ENCODE results near the gene MEIOSIN.
"Not testable (repeated sequence)": the region's sequence is repeated elsewhere in the genome, so short reads cannot be mapped to it uniquely, and the experiment has no call there.

MEIOSIN gene

DNA sequence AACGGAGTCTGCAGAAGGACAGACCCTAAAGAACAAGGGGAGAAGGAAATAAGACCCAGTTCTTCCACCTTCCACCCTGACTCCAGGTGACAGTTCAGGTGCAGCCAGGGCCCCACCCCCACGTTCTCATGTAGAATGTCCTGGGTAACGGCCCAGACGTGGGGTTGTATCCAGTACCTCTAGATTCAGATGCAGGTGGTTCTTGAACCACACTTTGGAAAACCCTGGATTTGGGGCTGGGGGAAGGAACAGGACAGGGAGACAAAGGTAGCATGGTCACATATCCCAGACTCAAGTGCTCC is 46.9 kb downstream of the MEIOSIN start:
- DNase-seq = no peak

DNA sequence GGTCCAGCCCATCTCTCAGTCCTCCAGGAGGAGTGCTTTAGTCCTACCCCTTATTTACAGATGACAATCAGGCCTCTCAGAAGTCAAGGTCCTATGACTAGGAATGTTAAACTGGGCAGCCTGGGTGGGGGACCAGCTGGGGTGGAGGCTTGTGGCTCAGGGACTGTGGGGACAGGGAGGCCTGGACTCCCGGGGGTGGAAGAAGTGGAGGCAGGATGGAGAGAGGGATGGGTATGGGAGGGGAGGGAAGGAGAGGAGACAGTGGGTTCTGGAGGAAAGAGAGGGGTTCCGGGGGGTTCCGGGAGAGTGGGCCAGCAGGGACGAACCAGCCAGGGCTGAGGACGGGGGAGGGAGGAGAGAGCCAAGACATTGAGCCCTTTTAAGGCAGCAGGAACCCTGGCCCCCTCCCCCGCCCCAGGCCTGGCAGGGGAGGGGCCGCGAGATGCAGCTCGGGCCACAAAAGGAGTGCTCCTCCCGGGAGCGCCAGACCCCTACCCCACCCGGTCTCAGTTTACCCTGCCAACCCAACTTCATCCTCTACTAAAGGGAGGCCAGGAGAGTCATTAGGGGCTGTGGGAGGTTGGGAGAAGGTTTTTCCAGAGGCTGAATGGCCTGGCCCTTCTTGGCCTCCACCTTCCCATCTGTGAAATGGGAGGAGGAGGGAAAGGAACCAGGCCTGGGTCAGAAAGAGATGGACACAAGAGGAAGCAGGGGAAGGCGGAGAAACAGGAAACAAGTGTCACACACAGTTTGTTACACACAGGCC is 47.4 kb downstream of the MEIOSIN start:
- DNase-seq = no peak

DNA sequence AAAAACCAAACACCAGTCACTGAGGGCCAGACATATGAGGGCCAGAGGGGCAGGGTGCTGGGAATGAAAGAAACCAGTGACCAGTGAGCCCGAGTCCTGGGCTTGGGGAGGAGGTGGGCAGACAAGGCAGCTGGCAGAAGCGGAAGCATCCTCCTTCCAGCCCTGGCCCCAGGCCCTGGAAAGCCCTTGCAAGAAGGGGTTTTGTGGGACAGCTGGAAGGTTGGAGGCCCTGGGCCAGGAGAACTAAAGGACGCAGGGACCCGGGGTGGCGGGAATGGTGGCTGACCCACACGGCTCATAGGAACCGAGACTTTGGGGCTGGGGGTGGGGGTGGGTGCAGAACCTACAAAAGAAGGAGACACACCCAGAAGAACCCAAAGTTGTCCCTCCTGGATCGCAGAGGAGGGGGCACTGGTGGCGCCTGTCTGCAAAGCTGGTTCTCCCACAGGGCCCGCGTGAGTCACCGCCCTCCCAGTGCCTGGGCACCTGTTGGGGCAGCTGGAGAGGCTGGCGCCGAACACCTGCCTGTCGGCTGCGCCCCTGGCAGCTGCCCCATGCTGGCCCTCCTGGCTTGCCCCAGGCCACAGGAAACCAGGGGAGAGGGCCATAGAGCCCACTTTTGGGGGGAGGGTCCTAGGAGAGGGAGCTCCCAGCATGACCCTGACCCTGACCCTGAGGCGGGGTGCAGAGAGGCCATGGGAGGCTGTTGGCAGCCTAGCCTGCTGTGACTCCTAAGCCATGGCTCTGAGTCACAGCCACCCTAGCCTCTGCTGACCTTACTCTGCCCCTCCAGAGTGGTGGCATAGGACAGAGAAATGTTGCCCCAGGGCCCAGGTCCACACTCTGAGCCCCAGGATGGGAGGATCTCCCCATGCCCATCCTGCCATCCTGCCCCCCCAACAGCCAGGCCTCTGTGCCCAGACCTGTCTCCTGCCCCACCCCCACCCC is 48.2 kb downstream of the MEIOSIN start:
- peak; percentile 75 for DNase-seq

DNA sequence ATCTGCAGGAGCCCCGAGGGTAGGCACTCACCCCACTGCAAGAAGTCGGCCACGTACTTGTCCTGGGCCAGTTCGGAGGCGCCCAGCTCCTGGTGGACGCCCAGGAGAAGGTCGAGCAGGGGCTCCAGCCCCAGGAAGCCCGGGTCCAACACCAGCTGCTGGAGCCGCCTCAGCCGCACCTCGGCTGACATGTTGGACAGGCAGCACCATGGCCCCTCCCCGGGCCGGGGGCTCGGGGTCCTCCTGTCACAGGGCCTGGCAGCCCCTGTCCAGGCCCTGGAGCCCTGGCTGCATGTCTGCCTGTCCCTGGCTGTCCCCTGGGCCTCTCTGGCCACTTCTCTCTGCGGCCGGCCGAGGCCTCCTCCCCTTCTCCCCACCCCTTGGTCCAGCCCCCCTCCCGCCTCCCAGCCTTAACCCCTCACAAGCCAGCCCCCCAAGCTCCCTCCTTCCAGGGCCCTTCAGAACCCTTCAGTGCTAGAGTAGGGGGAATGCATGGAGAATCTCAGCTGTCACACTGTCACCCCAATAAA is 49.0 kb downstream of the MEIOSIN start, which contains the start of gene DMPK:
TSS of gene DMPK (minus strand) at position 329 of the 530 bp plus-strand sequence. CDS start at position 191, 138 bp downstream.
- DNase-seq = peak; percentile 74

DNA sequence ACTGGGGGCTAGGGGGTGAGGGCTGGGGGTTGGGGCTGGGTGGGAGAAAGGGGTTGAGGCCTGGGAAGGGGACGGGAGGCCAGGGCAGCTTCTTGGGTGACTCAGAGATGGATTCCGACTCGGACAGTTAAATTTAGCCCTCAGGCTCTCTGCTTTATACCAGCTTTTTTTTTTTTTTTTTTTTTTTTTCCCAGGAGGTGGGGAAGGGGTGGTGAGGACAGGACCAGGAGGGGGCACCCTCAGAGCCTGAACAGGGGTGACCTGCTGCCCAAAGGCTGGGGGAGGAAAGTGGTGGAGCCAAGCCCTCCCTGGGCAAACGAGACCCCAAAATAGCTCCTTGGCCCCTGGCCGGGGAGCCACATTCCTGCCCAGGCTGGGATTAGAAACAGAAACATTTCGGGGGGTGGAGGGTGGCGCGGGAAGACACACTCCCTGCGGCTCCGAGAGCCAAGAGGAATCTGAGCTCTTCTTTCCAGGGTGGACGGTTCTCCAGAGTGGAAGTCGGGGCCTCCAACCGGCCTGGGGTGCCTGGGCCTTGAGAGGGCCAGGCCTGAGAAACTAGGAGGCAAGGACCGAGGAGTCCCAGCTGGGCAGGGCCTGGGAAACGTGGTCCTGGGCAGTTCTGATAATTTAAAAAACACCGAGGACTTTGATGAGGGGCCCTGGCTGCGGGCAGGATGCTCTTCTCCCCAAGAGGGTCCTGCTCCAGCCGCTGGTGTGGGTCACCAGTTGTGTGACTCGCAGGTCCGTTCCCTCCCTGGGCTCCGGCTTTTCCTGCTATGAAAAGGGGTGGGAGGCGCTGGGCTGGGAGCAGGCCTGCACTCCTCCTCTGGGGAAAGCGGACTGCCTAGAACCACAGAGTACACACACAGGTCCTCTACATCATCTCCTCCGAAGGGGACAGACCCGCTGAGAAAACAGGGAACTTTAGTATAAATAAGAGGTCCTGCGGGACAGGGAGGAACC is 49.9 kb downstream of the MEIOSIN start:
- peak; percentile 84 for DNase-seq

DNA sequence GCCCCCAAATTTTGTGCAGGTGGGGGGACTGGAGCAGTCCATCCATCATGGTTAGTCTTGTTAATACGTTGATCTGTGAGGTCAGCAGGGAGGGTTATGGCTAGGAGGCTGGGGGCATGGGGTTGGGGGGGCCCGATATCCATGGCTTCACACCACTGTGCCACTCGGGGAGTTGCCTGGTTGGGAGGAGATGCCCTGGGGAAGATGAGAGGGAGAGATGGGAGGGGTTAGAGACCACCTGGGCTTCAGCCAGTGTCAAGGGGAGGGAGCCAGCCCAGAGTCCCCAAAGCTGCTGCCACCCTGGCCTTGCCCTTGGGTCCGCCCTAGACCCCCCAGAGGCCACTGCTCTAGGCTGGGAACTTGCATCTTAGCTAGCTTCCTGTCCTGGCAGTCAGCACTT is 50.9 kb downstream of the MEIOSIN start:
- DNase-seq = no peak

DNA sequence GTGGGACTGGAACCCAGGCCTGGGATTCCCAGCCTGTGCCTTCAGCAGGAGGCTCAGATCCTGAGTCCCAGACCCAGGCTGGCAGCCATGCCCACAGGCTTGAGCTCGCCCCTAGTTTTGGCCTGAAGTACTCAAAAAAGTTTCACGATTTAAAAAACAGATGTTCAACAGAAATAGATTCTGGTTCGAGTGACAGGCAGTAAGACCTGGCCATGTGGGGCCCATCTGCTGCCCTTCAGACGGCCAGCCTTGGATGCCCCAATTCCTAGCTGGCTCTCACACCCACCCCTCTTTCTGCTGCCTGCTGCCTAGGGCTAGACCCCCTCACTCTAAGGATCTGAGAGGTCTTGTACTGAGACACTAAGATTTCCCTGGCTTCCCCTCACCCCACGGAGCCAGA is 51.9 kb downstream of the MEIOSIN start:
- peak; percentile 22 for DNase-seq

DNA sequence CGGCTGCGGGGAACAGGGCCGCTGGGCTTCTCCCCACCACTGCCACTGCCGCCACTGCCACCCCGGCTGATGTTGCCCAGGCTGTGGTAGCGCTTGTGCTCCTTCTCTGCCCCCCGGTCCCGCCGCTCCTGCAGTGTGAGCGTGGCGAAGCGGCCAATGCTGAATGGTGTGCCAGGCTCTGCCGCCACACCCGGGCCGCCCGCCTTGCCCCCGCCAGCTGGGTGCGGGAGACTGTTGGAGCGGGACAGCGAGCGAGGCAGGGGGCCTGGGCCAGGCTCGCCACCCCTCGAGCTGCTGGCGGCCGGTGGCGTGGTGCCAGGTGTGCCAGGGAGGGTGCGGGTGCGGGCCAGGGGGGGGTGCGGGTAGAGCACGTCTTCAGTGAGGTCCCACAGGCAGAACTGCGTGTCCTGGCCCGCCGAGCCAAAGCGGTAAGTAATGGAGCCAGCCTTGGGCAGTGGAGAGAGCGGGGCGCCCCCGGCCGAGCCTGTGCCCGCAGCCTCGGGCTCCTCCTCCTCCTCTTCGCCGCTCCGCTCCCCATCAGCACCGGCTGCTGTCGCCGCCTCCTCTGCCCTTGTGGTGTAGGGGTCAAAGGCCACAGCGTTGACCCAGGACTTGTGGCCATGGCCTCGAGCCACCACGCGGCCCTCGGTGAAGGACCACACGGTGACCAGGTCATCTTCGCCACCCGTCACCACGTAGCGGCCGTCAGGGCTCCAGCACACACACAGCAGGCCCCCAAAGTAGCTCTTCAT is 52.7 kb downstream of the MEIOSIN start:
- peak; percentile 28 for DNase-seq

DNA sequence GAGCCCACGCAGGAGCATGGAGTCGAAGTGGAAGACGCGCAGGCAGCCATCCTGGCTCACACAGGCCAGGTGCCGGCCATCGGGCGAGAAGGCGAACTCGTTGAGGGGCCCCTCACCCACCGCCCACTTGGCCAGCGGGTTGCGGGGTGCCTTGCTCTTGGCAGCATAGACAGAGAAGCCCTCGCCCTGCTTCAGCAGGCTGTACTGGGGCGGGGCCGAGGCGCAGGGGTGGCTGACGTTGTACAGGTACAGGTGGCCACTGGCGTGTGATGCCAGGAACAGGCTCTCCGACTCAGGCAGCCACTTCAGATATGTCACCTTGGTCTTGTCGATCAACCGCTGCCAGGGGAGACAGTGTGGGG is 53.3 kb downstream of the MEIOSIN start:
- no peak for DNase-seq

DNA sequence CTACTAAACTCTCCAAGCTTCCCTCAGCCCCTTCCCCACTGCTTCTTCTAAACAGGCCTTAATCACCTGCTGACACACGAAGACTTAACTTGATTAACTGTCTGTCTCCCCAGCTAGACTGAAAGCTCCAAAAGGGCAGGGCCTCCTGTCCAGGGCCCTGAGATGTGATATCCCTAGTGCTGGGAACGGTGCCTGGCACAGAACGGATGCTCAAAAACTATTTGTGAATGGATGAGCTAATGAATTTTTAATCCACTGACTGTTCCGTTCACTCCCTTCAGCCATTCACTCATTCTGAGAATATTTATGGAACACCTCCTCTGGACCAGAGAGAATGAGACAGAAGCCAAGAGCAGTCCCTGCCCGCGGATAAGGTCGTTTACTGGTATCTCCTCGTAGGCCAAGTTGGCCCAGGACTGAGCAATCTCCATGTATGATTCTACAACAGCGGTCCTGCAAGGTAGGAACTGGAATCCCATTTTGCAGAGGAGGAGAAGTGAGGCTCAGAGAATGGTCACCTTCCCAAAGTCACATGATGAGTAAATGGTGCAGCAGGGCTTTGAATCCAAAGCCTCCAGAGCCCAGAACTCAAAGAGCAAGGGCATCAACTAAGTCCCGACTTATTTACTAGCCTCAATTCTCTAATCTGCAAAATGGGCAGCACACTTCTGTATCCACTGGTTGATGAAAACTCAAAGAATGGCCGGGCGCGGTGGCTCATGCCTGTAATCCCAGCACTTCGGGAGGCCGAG is 56.0 kb downstream of the MEIOSIN start:
- DNase-seq = no peak

DNA sequence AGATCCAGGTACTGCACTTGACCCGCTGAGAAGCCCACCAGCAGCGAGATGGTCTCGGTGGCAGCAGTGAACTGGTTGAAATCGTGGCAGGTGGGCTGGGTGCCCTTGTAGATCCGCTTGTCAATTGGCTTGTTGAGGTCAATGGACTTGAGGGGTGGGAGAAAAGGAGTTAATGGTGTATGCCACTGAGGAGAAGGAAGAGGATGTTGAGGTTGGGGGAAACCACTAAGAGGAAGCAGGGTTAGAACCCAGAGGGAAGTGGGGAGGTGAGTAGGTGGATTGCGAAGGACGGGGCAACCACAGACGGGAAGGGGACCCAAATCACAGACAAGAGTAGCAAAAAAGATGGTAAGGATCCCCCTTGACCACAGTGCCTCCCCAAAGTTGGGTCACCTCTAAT is 57.7 kb downstream of the MEIOSIN start:
- DNase-seq = no peak

DNA sequence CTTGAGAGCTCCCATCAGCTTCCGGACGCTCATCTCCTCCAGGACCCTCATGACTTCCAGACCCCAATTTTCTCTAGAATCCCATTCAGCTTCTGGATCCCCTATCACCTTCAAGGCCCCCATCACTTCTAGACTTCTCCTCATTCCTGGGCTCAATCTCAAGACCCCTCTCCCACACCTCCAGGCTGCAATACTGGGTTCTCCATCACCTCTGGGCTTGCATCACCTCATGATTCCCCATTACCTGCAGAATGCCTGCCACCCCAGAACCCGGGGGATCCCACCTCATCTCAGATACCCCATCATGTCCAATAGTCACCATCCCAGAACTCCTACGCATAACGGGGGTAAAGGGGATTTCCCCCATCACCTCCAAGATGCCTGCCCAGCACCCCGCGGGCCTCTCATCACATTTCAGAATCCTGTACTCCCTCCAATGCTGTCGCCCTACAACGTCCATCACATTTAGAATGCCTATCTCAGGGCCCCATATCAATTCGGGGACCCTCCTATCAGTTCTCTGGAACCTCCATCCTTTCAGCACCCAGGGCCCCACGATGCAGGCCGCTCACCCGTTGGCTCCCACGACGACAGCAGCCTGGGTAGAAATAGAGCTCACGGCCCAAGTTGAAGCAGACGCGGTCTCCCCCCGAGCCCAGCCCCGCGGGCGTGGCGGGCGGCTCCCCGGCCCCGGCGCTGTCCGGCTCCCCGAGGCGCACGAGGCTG is 58.7 kb downstream of the MEIOSIN start:
- DNase-seq = no peak

DNA sequence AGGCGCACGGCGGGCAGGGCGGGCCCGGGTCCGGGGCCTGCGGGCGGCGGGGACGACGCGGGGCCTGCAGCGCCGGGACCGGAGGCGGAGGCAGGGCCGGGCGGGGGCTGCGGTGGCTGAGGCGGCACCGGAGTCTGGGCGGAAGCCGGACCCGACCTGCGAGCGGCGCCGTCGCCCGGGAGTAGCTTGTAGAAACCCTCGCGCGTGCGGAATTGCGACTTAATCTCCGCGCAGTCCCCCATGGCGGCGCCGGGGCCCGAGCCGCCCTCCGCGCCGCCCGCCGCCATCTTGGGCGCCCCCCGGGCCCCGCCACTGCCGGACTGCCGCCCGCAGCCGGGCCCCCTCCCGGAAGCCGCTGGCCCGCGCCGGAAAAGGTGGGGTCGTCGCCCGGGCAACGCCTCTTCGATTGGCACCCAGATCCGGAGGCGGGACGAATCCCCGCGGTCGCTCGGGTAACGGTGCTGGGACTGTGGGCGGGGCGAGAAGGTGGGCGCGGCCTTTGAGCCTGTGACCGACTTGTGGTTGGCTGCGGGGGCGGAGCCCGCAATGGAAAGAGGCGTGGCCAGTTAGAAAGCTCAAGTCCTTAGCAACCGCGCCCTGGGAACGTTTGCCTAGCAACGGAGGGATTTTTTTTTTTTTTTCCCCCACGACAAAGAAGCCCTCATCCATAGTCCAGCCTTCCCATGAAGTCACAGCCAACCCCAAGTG is 59.4 kb downstream of the MEIOSIN start, which contains the start of gene DMWD:
TSS of gene DMWD (minus strand) at position 376 of the 708 bp plus-strand sequence. CDS start at position 287, 89 bp downstream.
- DNase-seq = peak; percentile 100

DNA sequence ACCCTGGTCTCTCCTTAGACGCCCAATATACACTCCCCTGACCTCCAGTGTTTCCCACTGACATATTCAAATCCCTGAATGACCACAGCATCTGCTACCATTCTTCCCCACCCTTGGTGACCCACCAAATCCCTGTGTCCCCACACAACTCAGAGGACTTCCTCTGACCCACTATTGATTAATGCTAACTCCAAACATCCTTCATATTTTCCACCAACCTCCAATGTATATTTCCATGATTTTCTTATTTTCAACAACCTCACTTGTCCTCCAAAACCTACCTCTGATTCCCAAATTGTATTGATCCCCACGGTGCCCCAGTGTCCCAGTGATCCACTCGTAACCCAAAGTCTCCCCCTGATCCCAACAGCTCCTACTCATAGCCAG is 59.9 kb downstream of the MEIOSIN start:
- no peak for DNase-seq

DNA sequence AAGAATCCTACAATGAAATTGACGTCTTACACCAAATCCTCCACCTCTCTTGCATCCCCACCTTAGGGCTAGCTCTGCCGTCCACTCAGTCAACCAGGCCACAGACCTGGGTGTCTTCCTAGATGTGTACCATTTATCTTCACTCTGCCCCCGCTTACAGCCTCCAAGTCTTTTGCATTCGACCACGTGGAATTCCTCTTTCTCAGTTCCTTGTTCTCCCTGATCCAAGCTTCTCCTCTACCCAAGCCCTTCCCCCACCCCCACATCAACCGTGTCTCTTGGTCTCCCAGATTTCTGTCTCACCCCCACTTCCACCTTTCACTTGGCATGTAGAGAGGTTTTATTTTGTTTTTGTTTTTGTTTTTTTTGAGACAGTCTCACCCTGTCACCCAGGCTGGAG is 60.6 kb downstream of the MEIOSIN start:
- DNase-seq = no peak

DNA sequence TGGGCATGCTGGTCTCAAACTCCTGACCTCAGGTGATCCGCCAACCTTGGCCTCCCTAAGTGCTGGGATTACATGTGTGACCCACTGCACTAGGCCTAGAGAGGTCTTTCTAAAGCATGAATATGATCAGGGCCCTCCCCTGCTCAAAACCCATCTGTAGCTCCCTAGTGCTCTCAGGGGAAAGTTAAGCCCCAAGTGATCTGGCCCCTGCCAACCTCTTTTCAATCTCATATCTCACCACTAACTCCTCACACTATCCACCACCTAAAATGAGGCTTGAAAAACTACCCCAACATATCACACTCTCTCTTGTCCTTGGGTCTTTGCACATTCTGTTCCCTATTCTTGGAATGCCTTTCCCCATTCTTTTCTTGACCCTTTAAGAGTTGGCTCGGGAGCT is 61.4 kb downstream of the MEIOSIN start:
- DNase-seq = no peak

DNA sequence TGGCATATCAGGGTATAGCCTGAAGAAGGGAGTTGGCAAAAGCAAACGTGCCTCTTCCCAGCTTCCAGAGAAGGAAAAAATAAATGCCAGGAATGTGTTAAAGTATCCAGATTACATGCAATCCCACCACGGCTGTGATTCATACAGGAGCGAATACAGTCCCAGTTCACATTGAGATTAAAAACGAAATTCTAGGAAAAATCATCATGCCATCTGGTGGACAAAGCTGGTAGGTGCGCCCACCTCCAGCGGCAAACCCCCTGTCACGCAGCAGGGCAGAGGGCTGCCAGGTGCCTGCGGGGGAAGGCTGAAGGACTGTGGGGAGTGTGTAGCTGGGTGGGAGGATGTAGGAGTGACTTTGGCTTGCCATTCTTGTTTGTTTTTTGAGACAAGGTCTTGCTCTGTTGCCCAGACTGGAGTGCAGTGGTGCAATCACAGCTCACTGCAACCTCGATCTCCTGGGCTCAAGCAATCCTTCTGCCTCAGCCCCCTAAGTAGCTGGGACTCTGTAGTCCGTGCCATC is 65.8 kb downstream of the MEIOSIN start:
- DNase-seq = peak; percentile 76

DNA sequence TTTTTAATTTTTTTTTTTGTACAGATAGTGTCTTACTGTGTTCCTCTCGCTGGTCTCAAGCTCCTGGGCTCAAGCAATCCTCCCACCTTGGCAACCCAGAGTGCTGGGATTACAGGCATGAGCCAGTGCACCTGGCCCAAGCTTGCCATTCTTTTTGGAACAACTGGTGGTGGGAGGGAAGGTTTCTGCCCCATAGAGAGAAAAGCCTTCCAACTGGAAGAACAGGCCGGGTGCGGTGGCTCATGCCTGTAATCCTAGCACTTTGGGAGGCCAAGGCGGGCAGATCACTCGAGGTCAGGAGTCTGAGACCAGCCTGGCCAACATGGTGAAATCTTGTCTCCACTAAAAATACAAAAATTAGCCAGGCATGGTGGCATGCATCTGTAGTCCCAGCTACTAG is 66.3 kb downstream of the MEIOSIN start:
- DNase-seq = not testable (repeated sequence)

DNA sequence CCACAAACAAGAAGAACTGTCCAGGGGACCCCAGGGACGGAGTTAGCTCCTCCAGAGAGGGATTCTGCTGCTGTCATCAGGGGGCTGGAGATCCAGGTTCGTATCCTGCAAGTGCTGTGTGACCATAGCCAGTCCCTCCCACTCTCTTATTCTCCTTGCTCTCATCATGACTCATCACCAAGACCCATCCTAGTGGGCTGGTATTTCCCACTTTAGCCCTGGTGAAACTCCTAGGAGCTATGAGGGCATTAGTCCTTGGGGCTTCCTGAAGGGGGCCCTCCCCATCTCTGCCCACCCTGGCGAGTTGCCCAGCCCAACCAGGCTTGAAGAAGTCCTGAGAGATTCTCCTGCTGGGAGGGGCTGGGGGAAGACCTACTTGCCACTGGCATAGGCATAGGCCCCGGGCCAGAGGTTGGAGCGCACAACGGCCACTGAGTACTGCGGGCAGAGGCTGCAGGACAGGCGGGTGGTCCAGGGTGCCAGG is 66.9 kb downstream of the MEIOSIN start:
- no peak for DNase-seq

All from femur (tissue), 1 donor.